NK-92 treated with Interleukin-12 subunit alpha and Interleukin-12 subunit beta, amount 100 ng/mL, for 24 hours (cell line): ENCODE results near the gene APOA4.
"Not testable (repeated sequence)": the region's sequence is repeated elsewhere in the genome, so short reads cannot be mapped to it uniquely, and the experiment has no call there.

ENCODE experiments used
- DNase-seq: peaks from one replicate; lab custom pipeline; 2025; lab: John Stamatoyannopoulos, UW

Gene APOA4

DNA sequence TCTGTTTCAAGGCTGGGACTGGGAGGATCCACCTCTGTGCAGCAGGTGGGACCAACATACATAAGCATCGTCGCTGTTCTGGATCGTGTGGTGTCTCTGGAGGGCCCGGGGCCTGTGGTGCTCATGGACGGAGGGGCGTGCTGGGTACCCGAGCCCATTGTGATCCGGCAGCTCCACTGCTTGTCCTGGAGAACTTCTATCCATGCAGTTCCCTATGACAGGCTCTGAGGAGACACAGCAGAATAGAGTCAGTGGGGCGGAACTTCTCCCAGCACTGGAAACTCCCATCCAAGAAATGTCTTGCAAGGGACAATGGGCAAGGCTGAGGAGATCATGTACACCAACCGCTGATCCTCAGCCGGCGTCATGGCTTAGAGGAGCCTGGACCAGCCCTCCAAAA is 26.0 kb upstream of the APOA4 start:
- no peak for DNase-seq

DNA sequence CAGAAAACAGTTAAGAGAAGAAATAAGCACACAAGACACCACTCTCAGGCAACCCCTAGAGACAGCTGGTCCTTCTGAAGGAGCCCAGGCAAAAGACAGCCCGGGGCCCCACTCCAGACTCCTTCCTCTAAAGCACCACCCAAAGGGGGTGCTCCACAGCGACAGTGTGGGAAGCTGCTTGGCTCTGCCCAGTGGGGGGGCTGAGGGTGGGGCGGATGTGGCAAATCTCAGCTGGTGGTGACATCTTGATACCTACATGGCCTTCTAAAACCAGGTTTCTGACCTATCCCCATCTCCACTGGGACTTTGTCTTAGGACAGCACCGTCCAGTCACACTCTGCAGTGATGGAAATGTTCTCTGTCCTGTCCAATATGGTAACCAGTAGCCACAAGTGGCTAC is 24.5 kb upstream of the APOA4 start:
- DNase-seq: no peak

DNA sequence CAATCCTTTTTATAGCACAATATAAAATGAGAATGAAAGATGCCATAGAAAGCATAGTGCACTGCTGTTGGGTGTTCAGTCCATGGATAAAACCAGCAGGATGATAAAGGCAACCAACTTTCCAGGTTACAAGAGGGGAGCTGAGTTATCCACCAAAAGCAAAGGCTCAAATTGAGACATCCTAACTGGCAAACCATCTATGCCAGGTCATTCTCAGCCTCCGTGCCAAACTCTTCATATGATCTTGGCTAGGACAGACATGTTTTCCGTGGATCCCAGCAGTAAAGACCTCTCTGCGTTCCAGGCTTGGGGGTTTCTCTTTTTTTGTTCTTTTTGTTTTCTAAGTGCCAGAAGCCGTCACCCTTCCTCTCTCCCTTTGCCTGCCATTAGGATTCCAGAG is 21.6 kb upstream of the APOA4 start:
- no peak for DNase-seq

DNA sequence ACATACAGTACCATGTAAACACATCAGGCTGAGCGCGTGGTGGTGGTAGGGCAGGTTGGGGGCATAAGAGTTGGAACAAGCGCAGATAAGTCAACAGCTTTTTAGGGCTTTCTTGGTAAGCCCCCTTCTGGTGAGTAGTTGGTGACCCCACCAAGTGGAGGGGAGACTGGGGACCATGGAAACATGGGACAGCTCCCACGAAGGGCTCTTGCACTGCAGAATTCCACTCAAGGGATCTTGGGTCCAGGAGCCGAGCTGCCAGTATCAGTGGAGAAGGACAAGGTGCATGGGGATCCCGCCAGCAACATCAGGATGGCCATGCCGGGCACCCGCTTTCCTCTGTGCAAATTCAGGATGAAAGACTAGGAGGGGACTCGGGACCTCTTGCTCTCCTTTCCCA is 20.6 kb upstream of the APOA4 start:
- no peak for DNase-seq

DNA sequence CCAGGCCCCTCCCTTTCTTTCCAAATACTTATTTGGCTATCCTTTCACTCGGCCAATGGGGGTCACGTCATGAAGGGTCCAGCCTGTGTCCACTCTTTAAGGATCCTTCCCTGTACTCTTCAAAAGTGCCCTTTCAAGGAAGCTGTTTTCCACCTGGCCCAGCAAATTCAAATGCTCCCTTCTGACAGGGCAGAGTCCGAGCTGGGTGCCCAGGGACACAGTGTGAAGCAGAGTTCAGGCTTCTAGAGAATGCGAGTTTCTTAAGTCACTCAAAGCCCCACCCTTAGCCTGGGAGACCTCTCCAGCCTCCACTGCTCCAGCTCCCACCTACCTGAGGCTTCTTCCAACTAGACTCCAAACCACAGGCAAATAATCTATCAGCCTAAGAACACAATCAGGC is 19.8 kb upstream of the APOA4 start:
- DNase-seq: no peak

DNA sequence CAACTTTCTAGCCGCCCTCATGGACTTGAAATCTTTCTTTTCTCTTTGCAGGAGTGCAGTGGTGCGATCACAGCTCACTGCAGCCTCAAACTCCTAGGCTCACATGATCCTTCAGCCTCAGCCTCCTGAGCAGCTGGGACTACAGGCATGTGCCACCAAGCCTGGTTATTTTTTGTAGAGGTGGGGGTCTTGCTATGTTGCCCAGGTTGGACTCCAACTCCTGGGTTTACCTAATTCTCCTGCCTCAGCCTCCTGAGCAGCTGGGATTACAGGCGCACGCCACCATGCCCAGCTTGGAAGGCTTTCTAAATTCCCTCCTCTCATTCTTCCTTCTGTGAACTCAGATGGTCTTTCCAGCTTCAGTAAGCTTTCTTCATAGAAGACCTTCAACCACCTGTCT is 19.0 kb upstream of the APOA4 start:
- no peak for DNase-seq

DNA sequence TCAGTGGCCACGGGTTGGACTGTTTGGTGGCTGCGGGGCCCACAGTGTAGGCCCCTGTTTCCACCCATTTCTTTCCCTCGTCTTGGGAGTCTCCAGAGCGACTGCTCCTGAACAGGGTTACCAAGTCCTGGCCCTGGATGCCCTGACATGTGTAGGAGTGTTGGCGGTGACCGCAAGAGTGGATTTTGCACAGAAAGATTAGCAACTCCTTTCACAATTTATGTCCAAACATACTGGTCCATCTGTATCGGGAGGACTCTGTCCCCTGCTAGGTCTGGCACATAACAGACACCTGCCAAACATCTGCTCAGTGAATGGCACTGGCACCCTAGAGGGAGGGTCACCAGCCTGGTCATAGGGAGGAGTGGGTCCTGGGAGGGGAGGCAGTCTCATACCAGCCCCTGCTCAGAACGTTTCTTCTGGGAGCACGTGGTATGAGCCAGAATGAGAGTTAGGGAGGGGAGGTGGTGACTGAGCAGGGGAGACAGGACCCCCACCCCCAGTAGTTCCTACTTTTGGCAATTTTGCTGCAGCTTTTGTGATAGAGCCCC is 17.7 kb upstream of the APOA4 start:
- DNase-seq: no peak

DNA sequence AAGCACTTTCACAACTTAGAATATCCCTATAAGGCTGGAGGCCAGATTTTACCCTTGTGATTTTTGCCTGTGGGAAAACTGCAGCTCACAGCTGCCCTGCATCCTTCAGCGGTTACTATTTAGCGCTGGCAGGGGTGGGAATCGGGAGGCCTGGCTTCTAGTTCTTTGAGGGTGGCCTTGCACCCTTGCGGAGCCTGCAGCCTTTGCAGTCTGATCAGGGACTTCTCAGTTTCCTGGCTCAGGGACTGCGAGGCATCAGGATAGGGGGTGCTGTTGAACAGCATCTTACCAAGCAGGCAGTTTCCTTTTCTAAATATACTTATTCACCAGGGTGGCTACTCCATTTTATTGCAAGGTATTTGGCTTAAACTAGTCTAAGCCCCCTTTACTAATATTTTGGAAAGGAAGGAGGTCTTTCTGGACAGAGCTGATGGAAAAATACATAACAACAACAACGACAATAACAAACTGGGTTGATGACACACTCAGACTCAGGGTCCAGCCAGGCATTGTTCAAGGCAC is 17.2 kb upstream of the APOA4 start:
- DNase-seq: no peak

DNA sequence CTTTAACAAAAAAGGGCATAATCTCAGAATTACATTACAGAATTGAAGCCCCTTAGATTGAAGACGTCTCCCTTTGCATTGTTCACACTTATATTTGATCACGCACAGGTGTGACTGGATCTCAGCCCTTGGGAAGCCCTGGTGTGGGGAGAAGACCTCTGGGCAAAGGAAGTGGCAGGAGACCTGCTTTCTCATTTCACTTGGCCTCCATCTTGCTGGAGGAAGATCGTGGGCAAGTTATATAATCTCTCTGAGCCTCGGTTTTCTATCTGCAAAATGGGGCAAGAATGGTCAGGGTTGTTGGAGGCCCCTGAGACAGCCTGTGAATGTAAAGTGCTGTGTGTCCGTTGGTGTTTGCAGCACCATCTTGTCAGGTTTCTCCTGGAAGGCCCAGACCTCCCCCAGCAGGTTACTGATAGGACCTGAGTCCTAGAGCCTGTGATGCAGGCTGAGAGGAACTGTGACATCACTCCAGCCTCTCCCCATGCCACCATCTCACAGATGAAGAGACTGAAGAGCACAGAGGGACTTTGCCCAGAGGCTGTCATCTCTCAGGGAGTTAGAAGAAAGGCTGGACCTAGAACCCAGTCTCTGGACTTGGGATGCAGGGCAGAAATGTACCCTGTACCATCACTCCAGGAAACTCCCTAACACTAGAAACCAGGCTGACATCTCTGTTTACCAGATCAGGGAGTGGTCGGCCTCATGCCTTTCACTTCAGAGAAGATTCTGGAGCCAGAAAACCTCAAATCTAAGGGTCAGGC is 15.4 kb upstream of the APOA4 start:
- DNase-seq: no peak

DNA sequence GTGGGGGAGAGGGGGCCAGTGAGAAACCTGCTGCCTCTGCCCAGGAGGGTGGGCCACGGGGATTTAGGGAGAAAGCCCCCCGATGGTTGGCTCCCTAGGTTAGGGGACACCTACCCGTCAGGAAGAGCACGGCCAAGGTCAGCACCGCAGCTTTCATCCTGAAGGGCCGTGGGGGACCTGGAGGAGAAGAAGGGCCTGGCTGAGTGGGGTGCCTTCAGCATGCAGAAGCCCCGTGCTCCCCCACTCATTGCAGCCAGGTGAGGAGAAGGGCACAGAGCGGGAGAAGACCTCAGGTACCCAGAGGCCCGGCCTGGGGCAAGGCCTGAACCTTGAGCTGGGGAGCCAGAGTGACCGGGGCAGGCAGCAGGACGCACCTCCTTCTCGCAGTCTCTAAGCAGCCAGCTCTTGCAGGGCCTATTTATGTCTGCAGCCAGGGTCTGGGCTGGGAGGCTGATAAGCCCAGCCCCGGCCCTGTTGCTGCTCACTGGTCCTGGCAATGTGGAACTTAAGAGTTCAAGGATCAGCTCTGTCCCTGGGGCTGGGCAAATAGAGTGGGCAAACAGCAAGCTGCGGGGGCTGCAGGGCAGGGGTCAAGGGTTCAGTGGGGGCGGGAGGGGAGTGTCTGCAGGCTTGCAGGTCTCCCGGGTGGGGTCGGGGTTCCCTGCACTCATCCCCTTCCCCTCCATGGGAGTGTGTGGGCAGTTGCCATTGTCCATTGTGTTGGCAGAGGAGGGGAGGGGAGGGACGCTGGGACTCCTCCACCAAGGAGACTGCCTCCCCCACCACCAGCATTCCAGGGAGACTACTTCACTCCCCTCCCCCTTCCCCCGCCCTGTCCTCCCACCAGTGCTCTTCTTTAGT is 14.4 kb upstream of the APOA4 start, which contains the start of gene APOA1:
APOA1 (minus strand) TSS at position 392 of the 861 bp plus-strand sequence; CDS start at position 157, 235 bp downstream.
- no peak for DNase-seq

DNA sequence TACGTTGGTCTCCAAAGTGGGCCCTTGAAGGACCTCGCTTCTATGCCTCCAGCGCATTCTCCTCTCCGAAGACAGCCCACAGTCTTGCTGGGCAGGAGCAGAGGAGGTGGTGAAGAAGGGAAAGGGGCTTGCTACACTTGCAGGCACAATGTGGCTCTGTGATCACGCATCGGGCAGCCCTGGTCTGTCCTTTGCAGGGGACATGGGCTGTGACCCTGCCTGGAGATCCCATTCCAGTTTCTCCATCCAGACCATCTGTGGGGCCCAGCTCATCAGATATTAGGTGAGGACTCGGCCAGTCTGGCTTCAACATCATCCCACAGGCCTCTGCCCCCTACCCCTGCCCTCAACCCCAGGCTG is 13.5 kb upstream of the APOA4 start:
- no peak for DNase-seq

DNA sequence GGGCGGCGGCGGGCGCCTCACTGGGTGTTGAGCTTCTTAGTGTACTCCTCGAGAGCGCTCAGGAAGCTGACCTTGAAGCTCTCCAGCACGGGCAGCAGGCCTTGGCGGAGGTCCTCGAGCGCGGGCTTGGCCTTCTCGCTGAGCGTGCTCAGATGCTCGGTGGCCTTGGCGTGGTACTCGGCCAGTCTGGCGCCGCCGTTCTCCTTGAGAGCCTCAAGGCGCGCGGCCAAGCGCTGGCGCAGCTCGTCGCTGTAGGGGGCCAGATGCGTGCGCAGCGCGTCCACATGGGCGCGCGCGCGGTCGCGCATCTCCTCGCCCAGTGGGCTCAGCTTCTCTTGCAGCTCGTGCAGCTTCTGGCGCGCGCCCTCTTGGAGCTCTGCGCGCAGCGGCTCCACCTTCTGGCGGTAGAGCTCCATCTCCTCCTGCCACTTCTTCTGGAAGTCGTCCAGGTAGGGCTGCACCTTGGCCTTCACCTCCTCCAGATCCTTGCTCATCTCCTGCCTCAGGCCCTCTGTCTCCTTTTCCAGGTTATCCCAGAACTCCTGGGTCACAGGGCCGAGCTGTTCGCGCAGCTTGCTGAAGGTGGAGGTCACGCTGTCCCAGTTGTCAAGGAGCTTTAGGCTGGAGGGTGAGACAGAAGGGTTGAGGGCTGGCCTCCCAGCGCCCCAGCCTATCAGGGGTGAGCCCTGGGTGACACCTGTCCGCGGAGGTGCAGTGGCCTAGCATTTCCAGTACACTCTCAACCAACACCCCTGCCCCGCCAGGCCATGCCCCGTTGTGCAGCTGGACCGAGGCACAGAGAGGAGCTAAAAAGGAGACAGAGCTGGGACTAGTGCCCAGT is 12.9 kb upstream of the APOA4 start:
- no peak for DNase-seq

DNA sequence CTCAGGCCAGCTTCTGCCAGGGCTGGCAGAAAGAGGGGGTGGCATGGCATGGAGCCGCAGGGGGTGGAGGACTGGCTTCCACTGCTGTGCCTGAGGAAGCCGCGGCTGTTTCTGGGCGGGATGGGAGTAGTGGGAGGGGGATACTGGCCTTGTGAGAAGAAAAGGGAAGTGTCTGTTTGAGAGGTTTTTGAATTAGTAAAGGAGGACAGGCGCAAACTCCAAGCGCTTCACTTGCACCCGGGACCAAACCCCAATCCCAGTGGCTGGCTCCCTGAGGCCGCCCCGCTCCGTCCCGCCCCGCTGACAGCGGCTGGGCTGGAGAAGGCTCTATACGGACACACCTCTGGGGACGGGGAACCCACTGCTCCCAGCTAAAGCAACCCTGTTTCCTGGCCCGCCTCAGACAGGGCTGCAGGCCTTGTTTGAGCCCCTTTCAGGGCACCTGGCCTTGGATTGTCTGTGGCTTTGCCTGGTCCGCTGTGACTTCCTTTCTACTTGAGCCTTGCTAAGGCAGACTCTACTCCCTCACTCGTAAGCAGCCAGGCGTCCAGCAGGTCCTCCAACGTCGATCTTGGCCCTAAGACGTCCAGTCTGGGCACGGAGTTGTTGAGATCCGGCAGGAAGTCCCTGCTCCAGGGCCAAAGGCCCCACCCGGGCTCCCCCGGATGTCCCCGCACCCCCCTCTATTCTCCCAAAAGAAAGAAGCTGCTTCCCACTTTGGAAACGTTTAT is 12.1 kb upstream of the APOA4 start:
- DNase-seq: no peak

DNA sequence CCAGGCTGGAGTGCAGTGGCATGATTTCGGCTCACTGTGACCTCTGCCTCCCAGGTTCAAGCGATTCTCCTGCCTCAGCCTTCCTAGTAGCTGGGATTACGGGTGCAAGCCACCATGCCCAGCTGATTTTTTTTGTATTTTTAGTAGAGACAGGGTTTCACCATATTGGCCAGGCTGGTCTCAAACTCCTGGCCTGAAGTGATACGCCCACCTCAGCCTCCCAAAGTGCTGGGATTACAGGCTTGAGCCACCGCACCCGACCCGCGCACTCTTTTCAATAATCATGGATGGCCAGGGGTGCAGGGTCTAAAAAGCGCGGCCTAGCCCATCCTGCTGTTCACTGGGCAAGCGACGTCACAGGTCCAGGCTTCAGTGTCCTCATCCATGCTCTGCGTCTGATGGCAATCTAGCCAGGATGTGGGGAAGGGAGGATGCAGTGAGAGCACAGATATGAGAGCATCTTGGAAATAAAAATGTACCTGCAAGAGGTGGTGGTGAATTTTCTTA is 11.5 kb upstream of the APOA4 start:
- not testable (repeated sequence) for DNase-seq

DNA sequence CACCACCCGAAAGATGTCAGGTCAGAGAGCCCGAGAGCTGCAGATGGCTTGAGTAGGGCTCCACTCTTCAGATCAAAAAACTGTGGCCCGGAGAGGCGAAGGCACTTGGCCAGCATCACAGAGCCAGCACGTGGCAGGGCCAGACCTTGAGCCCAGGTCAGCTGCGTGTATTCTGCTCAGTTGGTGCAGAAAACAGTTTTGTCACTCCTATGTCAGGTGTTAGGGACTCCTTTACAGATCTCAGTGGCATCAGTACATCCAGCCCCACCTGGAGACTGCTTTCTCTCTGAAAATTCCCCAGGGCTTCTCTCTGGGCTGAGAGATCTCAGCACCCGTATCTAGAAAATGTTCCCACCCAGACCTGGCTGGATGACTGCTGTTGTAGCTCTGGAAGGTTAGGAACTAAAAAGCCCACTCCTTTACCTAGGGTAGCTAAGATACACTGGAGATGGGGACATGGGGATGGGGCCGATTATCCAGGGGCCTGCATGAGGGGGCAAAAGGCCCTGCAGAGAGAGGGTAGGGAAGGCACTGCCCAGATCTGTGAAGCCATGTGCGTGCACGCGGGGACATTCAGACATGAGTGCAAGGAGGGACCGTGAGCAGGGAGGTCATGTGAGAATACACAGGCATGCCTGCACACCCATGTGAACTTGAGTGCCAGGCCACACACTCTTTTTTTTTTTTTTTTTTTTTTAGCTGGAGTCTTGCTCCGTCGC is 10.9 kb upstream of the APOA4 start:
- DNase-seq: no peak

DNA sequence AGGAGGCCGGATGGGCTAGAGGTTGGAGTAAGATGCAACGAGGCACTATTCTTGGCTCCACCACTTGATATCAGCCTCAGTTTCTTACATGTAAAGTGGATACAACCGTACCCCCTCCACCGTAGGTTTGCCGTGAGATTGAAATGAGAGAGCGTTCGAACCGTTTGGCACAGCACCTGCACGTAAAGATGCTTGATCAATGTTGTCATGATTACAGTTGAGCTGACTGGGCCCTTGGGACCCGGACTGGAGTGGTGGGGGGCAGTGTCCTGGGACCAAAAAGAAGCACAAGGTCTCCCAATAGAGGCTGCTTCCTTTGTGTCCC is 10.3 kb upstream of the APOA4 start:
- DNase-seq: no peak

DNA sequence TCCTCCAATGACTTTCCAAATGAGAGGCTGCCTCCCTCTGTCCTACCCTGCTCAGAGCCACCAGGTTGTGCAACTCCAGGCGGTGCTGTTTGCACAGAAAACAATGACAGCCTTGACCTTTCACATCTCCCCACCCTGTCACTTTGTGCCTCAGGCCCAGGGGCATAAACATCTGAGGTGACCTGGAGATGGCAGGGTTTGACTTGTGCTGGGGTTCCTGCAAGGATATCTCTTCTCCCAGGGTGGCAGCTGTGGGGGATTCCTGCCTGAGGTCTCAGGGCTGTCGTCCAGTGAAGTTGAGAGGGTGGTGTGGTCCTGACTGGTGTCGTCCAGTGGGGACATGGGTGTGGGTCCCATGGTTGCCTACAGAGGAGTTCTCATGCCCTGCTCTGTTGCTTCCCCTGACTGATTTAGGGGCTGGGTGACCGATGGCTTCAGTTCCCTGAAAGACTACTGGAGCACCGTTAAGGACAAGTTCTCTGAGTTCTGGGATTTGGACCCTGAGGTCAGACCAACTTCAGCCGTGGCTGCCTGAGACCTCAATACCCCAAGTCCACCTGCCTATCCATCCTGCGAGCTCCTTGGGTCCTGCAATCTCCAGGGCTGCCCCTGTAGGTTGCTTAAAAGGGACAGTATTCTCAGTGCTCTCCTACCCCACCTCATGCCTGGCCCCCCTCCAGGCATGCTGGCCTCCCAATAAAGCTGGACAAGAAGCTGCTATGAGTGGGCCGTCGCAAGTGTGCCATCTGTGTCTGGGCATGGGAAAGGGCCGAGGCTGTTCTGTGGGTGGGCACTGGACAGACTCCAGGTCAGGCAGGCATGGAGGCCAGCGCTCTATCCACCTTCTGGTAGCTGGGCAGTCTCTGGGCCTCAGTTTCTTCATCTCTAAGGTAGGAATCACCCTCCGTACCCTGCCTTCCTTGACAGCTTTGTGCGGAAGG is 9.5 kb upstream of the APOA4 start:
- no peak for DNase-seq

DNA sequence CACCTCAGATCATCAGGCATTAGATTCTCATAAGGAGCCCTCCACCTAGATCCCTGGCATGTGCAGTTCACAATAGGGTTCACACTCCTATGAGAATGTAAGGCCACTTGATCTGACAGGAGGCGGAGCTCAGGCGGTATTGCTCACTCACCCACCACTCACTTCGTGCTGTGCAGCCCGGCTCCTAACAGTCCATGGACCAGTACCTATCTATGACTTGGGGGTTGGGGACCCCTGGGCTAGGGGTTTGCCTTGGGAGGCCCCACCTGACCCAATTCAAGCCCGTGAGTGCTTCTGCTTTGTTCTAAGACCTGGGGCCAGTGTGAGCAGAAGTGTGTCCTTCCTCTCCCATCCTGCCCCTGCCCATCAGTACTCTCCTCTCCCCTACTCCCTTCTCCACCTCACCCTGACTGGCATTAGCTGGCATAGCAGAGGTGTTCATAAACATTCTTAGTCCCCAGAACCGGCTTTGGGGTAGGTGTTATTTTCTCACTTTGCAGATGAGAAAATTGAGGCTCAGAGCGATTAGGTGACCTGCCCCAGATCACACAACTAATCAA is 8.8 kb upstream of the APOA4 start:
- no peak for DNase-seq
